ENCODE results near the gene EHD4. TPM values are rescaled to one million over a fixed set of nuclear protein-coding genes. Genes with fewer than 3 reads are reported as not detected.

The EHD4 gene
- total and polyA plus RNA-seq, 2 donors: 7.3 to 11.8 TPM

GRCh38 chr15:41894251-41894790, 78.0 kb downstream of the EHD4 start:
- Histone ChIP-seq H3K27me3 (ENCODE audit: control insufficient read depth in 2 of 2, insufficient read depth in 1 of 2, low read length in 1 of 2) (no peaks in the 10 kb centered on the region), H3K4me3 (ENCODE audit: low read length in 2 of 2) (no peak overlapping the region), H3K9me3 (ENCODE audit: control insufficient read depth in 2 of 2, insufficient read depth in 1 of 2, low read length in 1 of 2) (no peaks in the 10 kb centered on the region), H3K27ac (ENCODE audit: low read depth in 1 of 2, low read length in 1 of 2) (peak overlapping the region in 1 of 2 donors; percentile 36), H3K4me1 (ENCODE audit: control insufficient read depth in 2 of 2, insufficient read depth in 2 of 2, low read length in 2 of 2) (peaks cover 0 to 35% of the 10 kb centered on the region in 2 donors), H3K36me3 (ENCODE audit: control insufficient read depth in 2 of 2, insufficient read depth in 2 of 2, low read length in 1 of 2) (no peaks in the 10 kb centered on the region)
- DNase-seq (ENCODE audit: low read depth in 6 of 9, low spot score in 9 of 9): no peak
- 90% methylated on average over 17 of the region's 17 CpGs for WGBS

- DNase-seq (ENCODE audit: low read depth in 6 of 9, low spot score in 9 of 9): no peak
- H3K9me3 ChIP-seq (ENCODE audit: control insufficient read depth in 2 of 2, insufficient read depth in 1 of 2, low read length in 1 of 2): no peaks in the 10 kb centered on the region
- 94% methylated on average over 15 of the region's 15 CpGs for WGBS
- no peaks in the 10 kb centered on the region for H3K36me3 ChIP-seq (ENCODE audit: control insufficient read depth in 2 of 2, insufficient read depth in 2 of 2, low read length in 1 of 2)
- H3K27me3 ChIP-seq (ENCODE audit: control insufficient read depth in 2 of 2, insufficient read depth in 1 of 2, low read length in 1 of 2): no peaks in the 10 kb centered on the region
- no peak within 1 kb of the TSS for H3K4me3 ChIP-seq (ENCODE audit: low read length in 2 of 2)
- peak within 1 kb of the TSS in 1 of 2 donors; percentile 36 for H3K27ac ChIP-seq (ENCODE audit: low read depth in 1 of 2, low read length in 1 of 2)
- peaks cover 0 to 35% of the 10 kb centered on the region in 2 donors for H3K4me1 ChIP-seq (ENCODE audit: control insufficient read depth in 2 of 2, insufficient read depth in 2 of 2, low read length in 2 of 2)
Measured at GRCh38 chr15:41893422-41894250, 78.7 kb downstream of the EHD4 start, which contains the start of gene SPTBN5. SPTBN5 (minus strand) TSS chr15:41894053; CDS start chr15:41893497, 556 bp downstream.

- no peak overlapping the region for H3K4me3 ChIP-seq (ENCODE audit: low read length in 2 of 2)
- H3K4me1 ChIP-seq (ENCODE audit: control insufficient read depth in 2 of 2, insufficient read depth in 2 of 2, low read length in 2 of 2): peaks cover 0 to 35% of the 10 kb centered on the region in 2 donors
- DNase-seq (ENCODE audit: low read depth in 6 of 9, low spot score in 9 of 9): peak in 1 of 9 donors; percentile 45
- no peaks in the 10 kb centered on the region for H3K27me3 ChIP-seq (ENCODE audit: control insufficient read depth in 2 of 2, insufficient read depth in 1 of 2, low read length in 1 of 2)
- no peaks in the 10 kb centered on the region for H3K9me3 ChIP-seq (ENCODE audit: control insufficient read depth in 2 of 2, insufficient read depth in 1 of 2, low read length in 1 of 2)
- 87% methylated on average over 22 of the region's 22 CpGs for WGBS
- no peaks in the 10 kb centered on the region for H3K36me3 ChIP-seq (ENCODE audit: control insufficient read depth in 2 of 2, insufficient read depth in 2 of 2, low read length in 1 of 2)
- H3K27ac ChIP-seq (ENCODE audit: low read depth in 1 of 2, low read length in 1 of 2): no peak overlapping the region
Measured at GRCh38 chr15:41892621-41893421, 79.5 kb downstream of the EHD4 start.

- 95% methylated on average over 3 of the region's 3 CpGs for WGBS
- no peak for DNase-seq (ENCODE audit: low read depth in 6 of 9, low spot score in 9 of 9)
- Histone ChIP-seq H3K27me3 (ENCODE audit: control insufficient read depth in 2 of 2, insufficient read depth in 1 of 2, low read length in 1 of 2) (no peaks in the 10 kb centered on the region), H3K9me3 (ENCODE audit: control insufficient read depth in 2 of 2, insufficient read depth in 1 of 2, low read length in 1 of 2) (no peaks in the 10 kb centered on the region), H3K27ac (ENCODE audit: low read depth in 1 of 2, low read length in 1 of 2) (no peak overlapping the region), H3K36me3 (ENCODE audit: control insufficient read depth in 2 of 2, insufficient read depth in 2 of 2, low read length in 1 of 2) (no peaks in the 10 kb centered on the region), H3K4me3 (ENCODE audit: low read length in 2 of 2) (no peak overlapping the region), H3K4me1 (ENCODE audit: control insufficient read depth in 2 of 2, insufficient read depth in 2 of 2, low read length in 2 of 2) (peaks cover 0 to 30% of the 10 kb centered on the region in 2 donors)
Measured at GRCh38 chr15:41891946-41892345, 80.4 kb downstream of the EHD4 start.

GRCh38 chr15:41891226-41891625, 81.1 kb downstream of the EHD4 start:
- Histone ChIP-seq H3K4me3 (ENCODE audit: low read length in 2 of 2) (no peak overlapping the region), H3K36me3 (ENCODE audit: control insufficient read depth in 2 of 2, insufficient read depth in 2 of 2, low read length in 1 of 2) (no peaks in the 10 kb centered on the region), H3K9me3 (ENCODE audit: control insufficient read depth in 2 of 2, insufficient read depth in 1 of 2, low read length in 1 of 2) (no peaks in the 10 kb centered on the region), H3K4me1 (ENCODE audit: control insufficient read depth in 2 of 2, insufficient read depth in 2 of 2, low read length in 2 of 2) (peaks cover 0 to 30% of the 10 kb centered on the region in 2 donors), H3K27me3 (ENCODE audit: control insufficient read depth in 2 of 2, insufficient read depth in 1 of 2, low read length in 1 of 2) (no peaks in the 10 kb centered on the region), H3K27ac (ENCODE audit: low read depth in 1 of 2, low read length in 1 of 2) (no peak overlapping the region)
- DNase-seq (ENCODE audit: low read depth in 6 of 9, low spot score in 9 of 9): no peak
- 96% methylated on average over 6 of the region's 6 CpGs for WGBS

GRCh38 chr15:41890050-41890690, 82.2 kb downstream of the EHD4 start:
- no peak for DNase-seq (ENCODE audit: low read depth in 6 of 9, low spot score in 9 of 9)
- H3K27ac ChIP-seq (ENCODE audit: low read depth in 1 of 2, low read length in 1 of 2): no peak overlapping the region
- peaks cover 0 to 3% of the 10 kb centered on the region in 2 donors for H3K9me3 ChIP-seq (ENCODE audit: control insufficient read depth in 2 of 2, insufficient read depth in 1 of 2, low read length in 1 of 2)
- H3K4me3 ChIP-seq (ENCODE audit: low read length in 2 of 2): no peak overlapping the region
- H3K4me1 ChIP-seq (ENCODE audit: control insufficient read depth in 2 of 2, insufficient read depth in 2 of 2, low read length in 2 of 2): peaks cover 0 to 30% of the 10 kb centered on the region in 2 donors
- H3K36me3 ChIP-seq (ENCODE audit: control insufficient read depth in 2 of 2, insufficient read depth in 2 of 2, low read length in 1 of 2): no peaks in the 10 kb centered on the region
- WGBS: 96% methylated on average over 6 of the region's 6 CpGs
- H3K27me3 ChIP-seq (ENCODE audit: control insufficient read depth in 2 of 2, insufficient read depth in 1 of 2, low read length in 1 of 2): no peaks in the 10 kb centered on the region

GRCh38 chr15:41888662-41889253, 83.6 kb downstream of the EHD4 start:
- peaks cover 0 to 16% of the 10 kb centered on the region in 2 donors for H3K4me1 ChIP-seq (ENCODE audit: control insufficient read depth in 2 of 2, insufficient read depth in 2 of 2, low read length in 2 of 2)
- H3K4me3 ChIP-seq (ENCODE audit: low read length in 2 of 2): no peak overlapping the region
- no peak for DNase-seq (ENCODE audit: low read depth in 6 of 9, low spot score in 9 of 9)
- no peaks in the 10 kb centered on the region for H3K36me3 ChIP-seq (ENCODE audit: control insufficient read depth in 2 of 2, insufficient read depth in 2 of 2, low read length in 1 of 2)
- H3K27me3 ChIP-seq (ENCODE audit: control insufficient read depth in 2 of 2, insufficient read depth in 1 of 2, low read length in 1 of 2): no peaks in the 10 kb centered on the region
- no peak overlapping the region for H3K27ac ChIP-seq (ENCODE audit: low read depth in 1 of 2, low read length in 1 of 2)
- WGBS: 84% methylated on average over 7 of the region's 7 CpGs
- peaks cover 0 to 3% of the 10 kb centered on the region in 2 donors for H3K9me3 ChIP-seq (ENCODE audit: control insufficient read depth in 2 of 2, insufficient read depth in 1 of 2, low read length in 1 of 2)

- H3K27me3 ChIP-seq (ENCODE audit: control insufficient read depth in 2 of 2, insufficient read depth in 1 of 2, low read length in 1 of 2): peaks cover 0 to 3% of the 10 kb centered on the region in 2 donors
- H3K4me3 ChIP-seq (ENCODE audit: low read length in 2 of 2): no peak overlapping the region
- H3K4me1 ChIP-seq (ENCODE audit: control insufficient read depth in 2 of 2, insufficient read depth in 2 of 2, low read length in 2 of 2): peaks cover 3 to 15% of the 10 kb centered on the region in 2 donors
- DNase-seq (ENCODE audit: low read depth in 6 of 9, low spot score in 9 of 9): no peak
- H3K9me3 ChIP-seq (ENCODE audit: control insufficient read depth in 2 of 2, insufficient read depth in 1 of 2, low read length in 1 of 2): peaks cover 0 to 3% of the 10 kb centered on the region in 2 donors
- no peak overlapping the region for H3K27ac ChIP-seq (ENCODE audit: low read depth in 1 of 2, low read length in 1 of 2)
- H3K36me3 ChIP-seq (ENCODE audit: control insufficient read depth in 2 of 2, insufficient read depth in 2 of 2, low read length in 1 of 2): no peaks in the 10 kb centered on the region
- 97% methylated on average over 9 of the region's 9 CpGs for WGBS
Measured at GRCh38 chr15:41887893-41888292, 84.5 kb downstream of the EHD4 start.
